OCI-M2 (cell line): ENCODE results near the gene TKTL1.

Experiments used
- DNase-seq: peaks from one replicate; lab custom pipeline; 2025; ENCODE audit not compliant: unreplicated experiment; lab: John Stamatoyannopoulos, UW

The TKTL1 gene

GRCh38 chrX:154308108-154308946, 12.7 kb downstream of the TKTL1 start:
- no peak for DNase-seq

GRCh38 chrX:154309041-154309775, 13.6 kb downstream of the TKTL1 start:
- no peak for DNase-seq

DNA sequence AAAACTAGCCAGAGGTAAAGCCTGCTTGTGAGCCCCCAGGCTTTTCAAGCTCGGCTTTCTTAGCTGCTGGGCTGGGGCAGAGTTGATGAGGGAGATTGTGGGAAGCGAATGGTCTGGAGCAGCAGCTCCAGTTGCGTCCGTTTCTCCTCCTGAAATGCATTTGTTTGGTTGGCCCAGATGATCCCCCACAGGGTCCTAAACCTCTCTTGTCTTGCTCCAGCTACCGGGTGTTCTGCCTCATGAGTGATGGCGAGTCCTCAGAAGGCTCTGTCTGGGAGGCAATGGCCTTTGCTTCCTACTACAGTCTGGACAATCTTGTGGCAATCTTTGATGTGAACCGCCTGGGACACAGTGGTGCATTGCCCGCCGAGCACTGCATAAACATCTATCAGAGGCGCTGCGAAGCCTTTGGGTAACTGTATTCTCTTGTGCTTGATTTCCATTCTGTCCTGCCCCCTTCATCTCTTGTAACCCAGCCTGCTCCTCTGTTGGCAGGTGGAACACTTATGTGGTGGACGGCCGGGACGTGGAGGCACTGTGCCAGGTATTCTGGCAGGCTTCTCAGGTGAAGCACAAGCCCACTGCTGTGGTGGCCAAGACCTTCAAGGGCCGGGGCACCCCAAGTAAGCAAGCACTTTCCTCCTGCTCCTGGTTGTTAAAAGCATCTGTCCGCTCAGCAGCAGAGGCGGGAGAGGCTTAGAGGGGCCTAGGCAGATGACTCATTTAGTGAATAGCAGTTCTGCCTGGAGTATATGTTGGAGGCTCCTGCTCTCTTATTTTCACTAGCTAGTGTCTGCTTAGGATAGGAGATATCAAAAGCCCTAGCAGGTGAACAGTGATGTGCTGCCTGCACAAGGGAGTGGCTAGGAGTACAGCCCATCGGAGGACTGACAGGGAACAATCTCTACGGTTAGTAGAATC, 15.3 kb downstream of the TKTL1 start:
- DNase-seq = no peak

DNA sequence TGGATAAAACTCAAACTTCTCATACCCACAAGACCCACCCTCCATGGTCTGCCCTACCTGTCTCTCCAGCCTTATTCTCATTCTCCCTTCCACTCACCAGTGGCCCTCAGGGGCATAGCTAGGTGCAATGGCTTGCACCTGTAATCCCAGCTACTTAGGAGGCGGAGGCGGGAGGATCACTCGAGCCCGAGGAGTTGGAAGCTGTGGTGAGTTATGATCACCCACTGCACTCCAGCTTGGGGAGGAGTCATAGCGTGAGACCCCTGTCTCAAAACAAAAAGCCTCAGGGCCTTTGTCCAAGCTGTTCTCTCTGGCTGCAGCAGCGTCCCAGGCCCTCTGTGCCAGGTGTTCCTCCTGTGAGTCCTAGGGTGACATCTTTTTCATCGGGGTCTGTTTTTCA, 16.5 kb downstream of the TKTL1 start:
- DNase-seq = no peak

DNA sequence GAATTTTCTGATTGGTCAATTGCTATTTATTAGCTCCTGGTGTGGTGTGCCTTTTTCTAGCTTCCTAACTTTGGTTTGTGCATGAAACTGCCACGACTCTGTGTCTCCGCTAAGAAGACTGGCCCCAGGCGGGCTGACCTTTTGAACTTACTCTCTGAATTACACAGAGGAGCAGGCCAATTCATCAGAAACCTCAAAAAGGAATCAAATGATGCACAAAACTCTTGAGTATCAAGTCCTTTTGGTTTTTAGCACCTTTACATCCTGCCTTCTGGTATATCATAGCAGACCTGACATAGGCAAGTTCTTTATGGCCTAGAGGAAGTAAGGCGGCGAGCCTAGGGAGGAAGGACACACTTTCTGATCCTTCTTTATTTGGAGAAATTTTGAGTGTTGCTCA, 17.6 kb downstream of the TKTL1 start:
- DNase-seq = no peak

DNA sequence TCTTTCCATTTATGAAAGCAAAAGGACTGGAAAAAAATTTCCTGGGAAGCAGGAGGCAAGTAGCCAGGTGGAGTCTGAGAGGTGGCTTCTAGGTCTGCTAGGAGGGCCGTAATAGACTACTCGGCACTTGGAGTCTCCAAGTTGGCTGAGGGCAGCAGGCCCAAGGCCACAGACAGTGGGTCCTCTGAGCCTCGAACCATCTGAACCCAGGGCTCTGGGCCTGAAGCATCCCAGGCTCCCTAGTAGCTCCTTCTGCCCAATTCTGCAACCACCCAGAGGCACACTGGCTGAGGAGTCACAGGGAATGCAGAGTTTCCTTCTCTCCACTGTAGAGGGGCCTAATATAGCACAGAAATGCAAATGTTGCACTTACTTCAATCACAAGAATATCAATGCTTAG, 19.8 kb downstream of the TKTL1 start:
- DNase-seq = no peak

- DNase-seq = no peak
Measured at GRCh38 chrX:154317391-154317995, 21.9 kb downstream of the TKTL1 start.

DNA sequence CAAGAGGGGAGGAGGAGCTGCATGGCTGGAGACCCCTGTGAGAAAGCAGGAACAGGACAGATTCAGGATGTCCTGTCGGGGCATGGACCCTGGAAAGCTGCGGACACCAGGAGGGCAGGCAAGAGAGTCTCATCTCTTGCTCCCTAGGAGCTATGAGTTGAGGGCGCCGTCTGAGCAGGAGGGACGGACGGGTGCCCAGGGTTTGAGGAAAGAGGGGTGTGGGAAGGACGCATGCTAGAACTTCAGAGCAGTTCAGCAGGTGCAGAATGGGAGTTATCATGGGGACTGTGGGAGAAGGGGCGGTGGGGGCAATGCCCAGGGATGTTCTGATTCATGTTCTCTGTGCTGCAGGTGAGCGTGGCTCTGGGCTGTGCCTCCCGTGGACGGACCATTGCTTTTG, 24.8 kb downstream of the TKTL1 start:
- DNase-seq = no peak

- no peak for DNase-seq
Measured at GRCh38 chrX:154321152-154321551, 25.6 kb downstream of the TKTL1 start.

- DNase-seq = no peak
Measured at GRCh38 chrX:154321594-154321993, 26.0 kb downstream of the TKTL1 start.

DNA sequence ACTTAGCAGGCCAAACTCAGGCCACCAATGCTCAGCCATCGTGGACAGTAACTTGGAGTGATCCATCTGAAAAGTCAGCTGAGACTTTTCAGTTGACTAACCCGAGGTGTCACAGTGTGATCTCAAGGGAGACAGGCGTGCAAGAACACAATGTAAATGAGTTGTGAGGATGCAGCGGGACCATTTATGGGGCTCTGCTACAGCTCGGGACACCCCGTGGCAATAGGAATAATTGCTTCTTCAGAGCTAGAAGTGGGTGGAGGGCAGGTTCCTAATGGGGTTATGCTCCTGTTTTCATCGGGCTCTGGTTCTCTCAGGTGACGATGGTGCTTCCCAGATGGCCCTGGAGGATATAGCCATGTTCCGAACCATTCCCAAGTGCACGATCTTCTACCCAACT, 27.3 kb downstream of the TKTL1 start:
- no peak for DNase-seq

- no peak for DNase-seq
Measured at GRCh38 chrX:154323537-154323936, 27.9 kb downstream of the TKTL1 start.

DNA sequence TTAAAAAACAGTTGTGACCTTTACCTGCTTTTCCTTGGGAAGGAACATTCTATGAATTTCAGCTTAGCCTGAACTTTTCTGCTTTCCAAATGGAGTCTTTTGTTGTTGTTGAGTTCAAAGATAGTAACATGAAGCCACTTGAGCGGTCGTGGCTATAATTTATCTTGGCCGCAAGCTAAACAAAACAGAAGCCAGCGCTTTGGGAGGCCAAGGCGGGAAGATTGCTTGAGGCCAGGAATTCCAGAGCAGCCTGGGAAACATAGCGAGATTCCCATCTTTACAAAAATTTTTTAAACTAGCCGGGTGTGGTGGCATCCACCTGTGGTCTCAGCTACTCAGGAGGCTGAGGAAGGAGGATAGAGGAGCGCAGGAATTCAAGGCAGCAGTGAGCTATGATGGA, 29.9 kb downstream of the TKTL1 start:
- DNase-seq = no peak

GRCh38 chrX:154327038-154327820, 31.6 kb downstream of the TKTL1 start:
- no peak for DNase-seq

DNA sequence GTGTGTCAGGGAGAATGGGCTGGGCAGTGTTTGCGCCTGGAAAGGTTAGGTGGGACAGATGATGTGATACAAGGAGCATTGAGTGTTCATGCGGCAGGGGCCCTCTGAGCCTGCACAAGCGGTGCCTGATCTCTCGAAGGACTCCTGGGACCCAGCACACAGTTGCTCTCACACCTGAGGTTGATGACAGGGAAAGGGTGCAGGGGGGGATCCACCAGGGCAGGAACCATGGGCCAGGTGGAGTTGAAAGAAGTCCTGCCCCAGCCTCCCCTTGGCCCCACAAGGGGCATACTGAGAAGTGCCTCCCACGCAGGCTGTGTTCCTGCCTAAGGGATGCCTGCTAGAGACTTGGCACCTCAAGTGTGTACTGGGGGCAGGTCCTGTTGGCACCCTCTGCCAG, 33.1 kb downstream of the TKTL1 start:
- no peak for DNase-seq

- DNase-seq = no peak
Measured at GRCh38 chrX:154329294-154329693, 33.7 kb downstream of the TKTL1 start.

DNA sequence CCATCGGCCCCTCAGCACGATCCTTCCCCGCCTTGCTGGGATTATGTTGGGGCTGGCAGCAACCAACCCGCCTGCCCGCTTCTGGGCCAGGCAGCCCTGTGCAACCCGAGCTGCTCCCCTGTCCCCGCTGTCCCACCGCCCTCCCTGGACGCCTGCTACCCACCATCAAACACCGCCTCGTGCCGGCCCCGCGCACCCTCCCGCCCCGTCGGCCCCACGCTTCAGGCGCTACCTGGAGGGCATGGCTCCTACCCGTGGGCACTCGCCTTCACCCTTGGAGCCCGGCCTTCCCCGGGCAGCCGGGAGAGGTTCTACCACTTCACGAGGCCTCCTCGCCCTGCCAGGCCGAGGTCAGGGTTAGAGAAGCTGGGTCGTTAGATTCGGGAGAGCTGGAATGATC, 37.0 kb downstream of the TKTL1 start:
- DNase-seq = no peak

- DNase-seq = no peak
Measured at GRCh38 chrX:154333116-154333515, 37.5 kb downstream of the TKTL1 start.

DNA sequence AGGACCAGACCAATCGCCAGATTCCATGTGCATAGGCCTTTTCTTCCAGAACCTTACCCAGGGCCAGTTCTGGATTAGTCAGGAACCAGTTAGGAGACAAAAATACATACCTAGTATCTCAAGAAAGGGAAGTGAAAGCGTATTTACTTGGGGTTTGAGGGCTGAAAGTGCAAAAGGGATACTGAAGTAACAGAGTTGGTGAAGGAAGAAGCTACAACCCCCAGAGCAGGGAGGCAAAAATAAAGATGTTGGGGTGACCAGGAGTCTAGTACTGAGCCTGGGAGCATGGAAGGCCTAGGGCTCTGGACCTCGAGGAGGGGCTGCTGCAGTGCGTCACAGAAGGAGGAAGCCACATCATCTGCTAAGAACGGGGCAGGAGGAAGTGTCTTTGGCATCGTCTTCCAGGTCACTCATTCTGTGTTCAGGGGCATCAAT, 38.3 kb downstream of the TKTL1 start:
- no peak for DNase-seq

DNA sequence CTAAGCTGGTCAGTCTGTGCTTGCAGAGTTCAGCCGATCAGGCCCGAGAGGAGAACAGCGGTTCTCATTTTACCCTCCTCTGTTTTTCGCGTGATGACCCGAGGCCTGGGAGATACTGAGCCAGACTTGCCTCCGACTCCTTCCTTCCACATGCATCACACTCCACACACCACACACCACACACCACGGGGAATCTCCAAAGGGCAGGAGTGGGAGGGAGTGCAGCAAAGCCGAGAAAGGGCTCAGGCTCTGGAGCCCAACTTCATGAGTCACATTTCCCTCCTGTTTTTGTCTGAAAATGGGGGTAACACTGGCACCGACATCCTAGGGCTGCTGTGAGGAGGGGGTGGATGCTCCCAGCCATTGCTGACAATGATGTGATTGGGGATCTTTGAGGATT, 38.9 kb downstream of the TKTL1 start:
- no peak for DNase-seq
